NCI-H345 treated with DMSO at 0.1 percent for 48 hours (cell line): ENCODE data around the gene ELP4.

Source experiments
- DNase-seq: peaks from one replicate; lab custom pipeline; 2025; ENCODE audit not compliant: unreplicated experiment; lab: John Stamatoyannopoulos, UW

Gene ELP4

GRCh38 chr11:31821235-31821764 is 311.7 kb downstream of the ELP4 start:
- DNase-seq: no peak

GRCh38 chr11:31821766-31822165 is 312.2 kb downstream of the ELP4 start:
- DNase-seq: no peak

GRCh38 chr11:31822175-31822926 is 312.8 kb downstream of the ELP4 start:
- no peak for DNase-seq

- DNase-seq: no peak
Observed at GRCh38 chr11:31822927-31823643, 313.5 kb downstream of the ELP4 start.

- DNase-seq: no peak
Observed at GRCh38 chr11:31823644-31824331, 314.2 kb downstream of the ELP4 start.

DNA sequence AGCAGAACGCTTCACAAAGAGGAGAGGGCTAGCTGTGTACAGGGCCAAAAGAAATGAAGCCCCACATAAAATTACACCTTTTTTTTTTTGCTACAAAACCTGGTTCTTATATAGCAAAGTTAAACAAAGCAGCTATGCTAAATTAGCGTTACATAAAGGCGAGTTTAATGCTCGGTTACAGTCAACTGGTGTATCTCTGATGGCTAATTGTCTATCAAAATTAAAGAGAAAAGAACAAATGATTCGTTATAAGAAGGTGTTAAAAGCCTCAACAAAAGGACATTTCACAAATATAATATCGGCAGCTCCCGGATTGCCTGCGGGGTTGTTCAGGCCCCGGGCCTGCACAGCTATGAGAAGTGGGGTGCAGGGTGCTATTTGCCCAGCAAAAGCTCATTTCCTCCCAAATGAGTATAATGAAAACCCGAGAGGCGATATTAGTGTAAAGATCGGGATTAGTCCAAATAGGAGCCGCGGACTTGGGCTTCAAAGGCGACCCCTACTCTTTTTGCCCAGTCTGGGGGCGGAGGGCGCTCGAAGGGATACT is 314.8 kb downstream of the ELP4 start:
- DNase-seq: no peak

- no peak for DNase-seq
Observed at GRCh38 chr11:31824879-31825837, 315.6 kb downstream of the ELP4 start.

- DNase-seq: no peak
Observed at GRCh38 chr11:31825838-31826484, 316.4 kb downstream of the ELP4 start.

DNA sequence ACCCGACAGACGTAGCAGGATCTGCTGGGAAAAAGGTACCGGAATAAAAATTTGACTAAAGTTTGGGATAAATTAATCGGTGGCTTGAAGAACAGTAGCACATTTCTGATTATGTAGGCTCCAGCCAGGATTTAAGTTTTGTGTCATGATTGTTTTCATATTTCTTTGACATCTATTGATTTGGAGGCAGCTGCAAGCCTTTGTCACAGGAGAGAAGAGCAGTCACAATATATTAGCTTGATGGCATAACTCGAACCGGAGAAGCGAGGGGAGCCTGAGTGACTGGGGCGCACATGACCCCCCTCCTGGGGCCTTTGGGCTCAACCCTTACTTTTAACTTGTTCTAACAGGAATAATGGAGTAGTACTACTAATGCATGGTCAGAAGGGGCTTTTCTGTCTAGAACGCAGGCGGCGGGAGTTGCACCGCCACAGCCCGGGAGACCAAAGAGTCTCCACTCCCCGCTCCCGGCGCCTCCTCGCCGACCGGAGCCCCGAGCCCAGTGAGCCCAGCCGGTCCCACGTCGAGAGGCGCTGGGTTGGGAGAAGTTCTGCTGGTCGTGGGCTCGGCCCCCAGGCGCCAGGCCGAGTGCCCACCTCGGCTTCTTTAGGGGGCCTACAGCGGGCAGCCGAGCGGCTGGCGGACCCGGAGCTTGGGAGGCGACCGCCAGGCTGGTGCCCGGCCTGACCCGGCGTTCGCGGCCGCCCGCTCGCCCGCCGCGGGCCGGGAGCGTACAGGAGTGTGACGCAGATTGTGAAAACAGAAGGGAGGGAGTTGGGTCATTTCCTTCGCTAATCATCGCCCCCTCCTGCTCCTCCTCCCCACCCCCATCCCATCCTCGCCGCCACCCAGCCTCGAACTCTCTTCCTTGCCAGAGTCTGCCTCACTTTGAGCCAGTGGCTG is 317.2 kb downstream of the ELP4 start:
- no peak for DNase-seq

DNA sequence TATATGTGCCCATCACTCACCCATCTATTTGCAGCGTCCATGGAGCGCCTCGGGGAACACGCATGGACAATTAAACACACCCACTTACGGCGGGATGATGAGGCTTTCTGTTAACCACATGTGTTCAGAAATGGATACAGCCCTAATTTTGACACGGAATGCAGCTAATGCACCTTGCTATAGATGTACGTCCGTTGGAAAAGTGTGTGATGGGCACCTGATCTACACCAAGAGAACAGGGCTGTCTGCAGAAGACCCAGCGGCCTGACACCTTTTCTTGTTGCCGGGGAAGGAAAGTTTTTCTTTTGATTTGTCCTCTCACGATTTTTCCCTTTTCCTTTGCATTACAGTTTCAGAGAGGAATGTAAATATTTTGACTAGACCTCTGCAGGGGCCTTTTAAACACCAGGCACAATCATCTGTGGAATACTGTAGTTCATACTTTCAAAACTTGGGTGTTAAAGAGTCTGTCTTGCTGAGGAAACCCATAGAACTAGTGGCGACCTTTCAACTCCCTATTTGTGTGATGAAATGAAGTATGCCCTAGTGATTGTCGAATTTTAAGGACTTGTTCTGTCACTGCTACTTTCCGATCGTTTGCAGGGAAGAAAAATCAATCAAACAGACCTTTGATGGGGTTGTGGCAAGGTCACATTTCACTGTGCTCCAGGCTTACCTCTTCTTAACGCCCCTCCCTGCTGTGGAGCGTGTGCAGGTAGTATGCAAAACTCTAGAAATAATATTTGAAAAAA is 318.1 kb downstream of the ELP4 start:
- DNase-seq: no peak

DNA sequence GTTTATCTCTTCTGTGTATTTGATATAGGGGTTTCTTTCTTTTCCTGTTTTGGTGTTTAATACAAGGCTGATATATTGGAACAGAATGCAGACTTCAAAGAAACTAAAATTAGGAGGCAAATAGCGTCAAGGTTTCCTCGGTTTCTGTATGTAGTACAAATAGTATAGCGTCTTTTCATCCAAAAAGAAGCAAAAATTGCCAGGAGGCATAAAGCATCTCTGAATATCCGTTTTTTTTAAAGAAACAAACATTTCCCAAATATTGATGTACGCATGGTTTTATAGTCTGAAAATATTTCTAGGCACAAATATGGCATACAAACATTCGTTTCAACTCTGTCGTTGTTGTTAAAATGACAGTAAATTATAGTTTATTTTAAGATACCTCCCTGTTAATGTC is 318.6 kb downstream of the ELP4 start:
- DNase-seq: no peak

DNA sequence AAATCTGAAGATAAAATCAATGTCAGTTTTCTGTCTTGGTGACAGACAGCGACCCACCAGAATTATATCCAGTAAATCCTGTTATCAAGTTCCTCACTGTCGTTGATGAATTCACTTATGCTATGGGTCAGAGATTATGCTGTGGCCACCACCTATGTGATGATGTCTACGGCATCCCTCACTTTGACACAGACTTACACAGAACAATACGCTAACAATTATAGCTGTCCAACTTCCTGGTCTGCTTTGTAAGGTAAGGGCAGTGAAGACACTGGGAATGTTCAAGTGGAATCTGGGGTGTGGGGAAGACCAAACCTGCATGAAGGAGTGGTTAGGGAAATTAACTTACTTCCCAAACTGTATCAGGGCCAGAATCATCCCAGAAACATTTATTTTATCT is 320.8 kb downstream of the ELP4 start:
- no peak for DNase-seq

DNA sequence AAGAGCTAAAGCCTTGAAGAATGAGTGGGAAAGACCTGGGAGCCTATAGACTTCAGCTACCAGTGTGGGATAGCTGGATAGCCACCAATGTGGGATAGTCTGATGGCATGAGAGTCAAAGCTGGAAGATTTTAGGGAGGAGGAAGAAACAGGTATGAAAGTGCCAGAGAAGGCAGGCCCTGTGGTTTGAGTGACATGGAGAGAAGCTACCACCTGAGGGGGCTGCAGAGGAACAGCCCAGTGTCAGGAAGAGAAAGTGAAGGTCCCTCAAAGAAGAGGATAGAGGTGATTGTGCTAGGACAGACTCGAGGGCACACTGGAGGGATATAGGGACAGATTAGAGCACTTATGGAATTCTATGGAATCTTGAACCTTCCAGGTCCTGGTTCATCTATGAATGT is 324.7 kb downstream of the ELP4 start:
- no peak for DNase-seq
